AG08395 (cell line): ENCODE measurements around the gene MESP1.

ENCODE experiments used
- DNase-seq: peaks from one replicate; pipeline ENCODE4 v3.0.0; 2012; ENCODE audit warnings: mixed read lengths, low spot score

The MESP1 gene

GRCh38 chr15:89758283-89758682 is 7.2 kb upstream of the MESP1 start:
- no peak for DNase-seq

GRCh38 chr15:89756897-89757296 is 5.8 kb upstream of the MESP1 start:
- no peak for DNase-seq

- no peak for DNase-seq
Measured at GRCh38 chr15:89755701-89756100, 4.7 kb upstream of the MESP1 start.

- DNase-seq = peak; percentile 47
Measured at GRCh38 chr15:89754361-89755154, 3.5 kb upstream of the MESP1 start.

- DNase-seq = no peak
Measured at GRCh38 chr15:89753855-89754254, 2.8 kb upstream of the MESP1 start.

GRCh38 chr15:89751748-89752147 is 699 bp upstream of the MESP1 start:
- DNase-seq = no peak

- no peak for DNase-seq
Measured at GRCh38 chr15:89749951-89750559, 994 bp downstream of the MESP1 start.

- DNase-seq = no peak
Measured at GRCh38 chr15:89749526-89749925, 1.5 kb downstream of the MESP1 start.

- no peak for DNase-seq
Measured at GRCh38 chr15:89749054-89749453, 2.0 kb downstream of the MESP1 start.

- DNase-seq = no peak
Measured at GRCh38 chr15:89747708-89748682, 3.1 kb downstream of the MESP1 start.

- no peak for DNase-seq
Measured at GRCh38 chr15:89746386-89746780, 4.7 kb downstream of the MESP1 start.

GRCh38 chr15:89745768-89746167 is 5.3 kb downstream of the MESP1 start:
- no peak for DNase-seq

GRCh38 chr15:89745131-89745530 is 5.9 kb downstream of the MESP1 start:
- DNase-seq = no peak

GRCh38 chr15:89743594-89743993 is 7.5 kb downstream of the MESP1 start:
- DNase-seq = no peak

- no peak for DNase-seq
Measured at GRCh38 chr15:89743011-89743410, 8.0 kb downstream of the MESP1 start.

- DNase-seq = peak; percentile 83
Measured at GRCh38 chr15:89740137-89740536, 10.9 kb downstream of the MESP1 start.

- DNase-seq = no peak
Measured at GRCh38 chr15:89735773-89736172, 15.3 kb downstream of the MESP1 start.

GRCh38 chr15:89732451-89733172 is 18.4 kb downstream of the MESP1 start:
- DNase-seq = no peak

- DNase-seq = no peak
Measured at GRCh38 chr15:89731275-89731674, 19.8 kb downstream of the MESP1 start.

GRCh38 chr15:89728254-89728653 is 22.8 kb downstream of the MESP1 start:
- peak; percentile 31 for DNase-seq

- no peak for DNase-seq
Measured at GRCh38 chr15:89725064-89725463, 26.0 kb downstream of the MESP1 start.

GRCh38 chr15:89724621-89725020 is 26.4 kb downstream of the MESP1 start:
- DNase-seq = no peak
